Activated CD4-positive, alpha-beta T cell treated with anti-CD3 and anti-CD28 coated beads for 1 hour (primary cell): Measurements from ENCODE around the gene PDE11A.

Experiments used
- DNase-seq: peaks from one replicate; pipeline ENCODE4 v3.0.0-alpha.2; 2020

The PDE11A gene

GRCh38 chr2:177721087-177721486 is 351.5 kb downstream of the PDE11A start:
- DNase-seq = no peak

GRCh38 chr2:177717831-177718618 is 354.6 kb downstream of the PDE11A start:
- DNase-seq = no peak

- DNase-seq = no peak
These were observed 356.1 kb downstream of the PDE11A start for GRCh38 chr2:177716484-177716883.

GRCh38 chr2:177715771-177716170 is 356.8 kb downstream of the PDE11A start:
- no peak for DNase-seq

- no peak for DNase-seq
These were observed 357.9 kb downstream of the PDE11A start for GRCh38 chr2:177714704-177715103.

GRCh38 chr2:177712462-177712861 is 360.1 kb downstream of the PDE11A start:
- DNase-seq = no peak

GRCh38 chr2:177711483-177712265 is 360.9 kb downstream of the PDE11A start:
- DNase-seq = no peak

- no peak for DNase-seq
These were observed 361.7 kb downstream of the PDE11A start for GRCh38 chr2:177710889-177711288.

GRCh38 chr2:177709986-177710401 is 362.6 kb downstream of the PDE11A start:
- no peak for DNase-seq

GRCh38 chr2:177708660-177709444 is 363.7 kb downstream of the PDE11A start:
- no peak for DNase-seq

- no peak for DNase-seq
These were observed 364.5 kb downstream of the PDE11A start for GRCh38 chr2:177708106-177708505.

GRCh38 chr2:177705511-177706173 is 366.9 kb downstream of the PDE11A start:
- no peak for DNase-seq

- DNase-seq = no peak
These were observed 369.4 kb downstream of the PDE11A start for GRCh38 chr2:177703159-177703558.

GRCh38 chr2:177698281-177698680 is 374.3 kb downstream of the PDE11A start:
- no peak for DNase-seq

GRCh38 chr2:177694348-177694747 is 378.2 kb downstream of the PDE11A start:
- DNase-seq = no peak

- no peak for DNase-seq
These were observed 378.8 kb downstream of the PDE11A start for GRCh38 chr2:177693658-177694339.

GRCh38 chr2:177692783-177693269 is 379.8 kb downstream of the PDE11A start:
- DNase-seq = no peak

GRCh38 chr2:177692042-177692782 is 380.4 kb downstream of the PDE11A start:
- DNase-seq = no peak

- DNase-seq = no peak
These were observed 381.4 kb downstream of the PDE11A start for GRCh38 chr2:177691177-177691576.

- no peak for DNase-seq
These were observed 383.0 kb downstream of the PDE11A start for GRCh38 chr2:177689623-177690022.

GRCh38 chr2:177688844-177689243 is 383.7 kb downstream of the PDE11A start:
- DNase-seq = no peak
